Mononuclear cell (primary cell): Measurements from ENCODE around the gene BCAS3. TPM values are rescaled to one million over a fixed set of nuclear protein-coding genes. Genes with fewer than 3 reads are reported as not detected.
"Not testable (repeated sequence)": the region's sequence is repeated elsewhere in the genome, so short reads cannot be mapped to it uniquely, and the experiment has no call there.

Source experiments
- H3K27me3 ChIP-seq: 2 replicates; pipeline ENCODE4 v1.6.0; 2011; ENCODE audit warnings: low read length, control low read depth; ENCODE audit not compliant: insufficient read depth
- H3K4me1 ChIP-seq: 2 replicates; pipeline ENCODE4 v1.5.1; 2011; ENCODE audit warnings: mild to moderate bottlenecking, low read length, control low read depth; ENCODE audit not compliant: insufficient read depth
- H3K4me3 ChIP-seq: 2 replicates; pipeline ENCODE4 v1.5.1; 2011; ENCODE audit warnings: mild to moderate bottlenecking, low read length, moderate library complexity
- H3K9me3 ChIP-seq: 2 replicates; pipeline ENCODE4 v1.5.1; 2011; ENCODE audit warnings: low read depth, mild to moderate bottlenecking, control low read depth, low read length
- total RNA-seq: library from RNA; depleted of rRNA; stranded (reverse); fragments of >200 nt; gene quantifications from one replicate; pipeline ENCODE4 v1.2.3, GENCODE V29; 2012

BCAS3 gene
- total RNA-seq, 1 donor = 23.9 TPM

DNA sequence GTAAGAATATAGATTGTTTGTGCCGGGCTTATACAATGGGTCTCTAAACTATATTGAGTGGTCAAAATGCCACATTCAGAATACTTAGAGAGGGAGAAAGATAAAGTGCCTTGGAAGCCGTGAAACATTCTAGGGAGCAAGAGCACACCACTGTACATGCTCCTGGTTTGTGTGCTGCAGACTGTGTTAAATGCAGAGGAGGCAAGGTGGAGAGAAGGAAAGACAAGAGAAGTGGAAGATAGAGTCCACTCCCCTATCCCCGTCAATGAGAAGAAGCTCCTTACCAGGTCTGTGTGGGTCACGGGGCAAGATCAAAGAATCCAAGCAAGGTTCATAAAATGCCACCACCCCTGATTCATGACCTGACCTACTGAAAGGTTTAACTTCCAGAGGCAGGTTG, 454.9 kb downstream of the BCAS3 start:
- peaks cover 30% of the 10 kb centered on the region for H3K4me1 ChIP-seq
- H3K4me3 ChIP-seq = no peak overlapping the region
- no peaks in the 10 kb centered on the region for H3K27me3 ChIP-seq
- H3K9me3 ChIP-seq = no peaks in the 10 kb centered on the region

DNA sequence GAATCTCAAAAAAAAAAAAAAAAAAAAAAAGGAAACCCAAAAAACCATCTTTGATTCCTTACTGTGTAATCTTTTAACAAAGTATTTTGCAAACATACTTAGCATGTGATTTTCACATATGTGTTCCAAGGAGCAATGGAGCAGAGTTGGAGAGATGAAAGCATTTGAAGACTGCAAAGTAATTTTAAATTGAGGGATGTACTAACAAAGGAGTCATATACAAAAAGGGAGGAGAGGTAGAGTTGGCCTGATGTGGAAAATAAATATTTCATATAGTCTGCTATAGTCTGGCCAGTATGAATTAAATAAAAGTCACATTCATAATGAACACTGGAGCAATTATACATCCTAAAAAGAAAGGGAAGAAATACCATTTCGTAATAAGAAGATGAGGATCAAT, 456.2 kb downstream of the BCAS3 start:
- H3K9me3 ChIP-seq = no peaks in the 10 kb centered on the region
- no peak overlapping the region for H3K4me3 ChIP-seq
- H3K4me1 ChIP-seq = peaks cover 25% of the 10 kb centered on the region
- no peaks in the 10 kb centered on the region for H3K27me3 ChIP-seq

DNA sequence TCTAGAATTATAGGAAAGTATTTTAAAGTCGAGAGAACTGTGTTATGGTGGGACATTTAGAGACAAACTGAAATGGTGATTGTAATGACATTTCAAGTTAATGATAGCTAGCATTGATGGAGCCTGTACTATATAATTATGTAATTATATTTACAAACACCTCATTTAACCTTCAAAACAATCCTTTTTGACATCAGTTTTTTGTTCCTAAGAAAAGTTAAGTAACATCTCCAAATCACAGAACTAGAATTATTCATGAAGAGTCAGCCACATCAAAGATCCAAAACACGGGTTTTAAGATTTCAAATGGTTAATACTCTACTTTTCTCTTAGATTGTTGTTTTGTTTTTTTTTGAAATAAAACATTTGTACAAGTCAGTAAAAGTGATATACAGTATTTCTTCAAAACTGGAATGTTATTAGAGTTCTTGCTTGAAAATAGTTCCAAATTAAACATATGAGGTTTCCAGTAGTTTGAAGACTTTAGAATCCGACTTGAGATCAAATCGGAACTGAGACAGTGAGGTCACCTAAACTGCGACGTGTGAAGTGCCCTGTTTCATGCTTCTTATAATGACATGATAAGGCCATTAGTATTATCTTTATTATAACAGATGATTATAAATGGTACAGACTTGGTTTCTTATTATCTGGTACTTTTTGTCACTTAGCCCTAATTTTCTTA, 457.0 kb downstream of the BCAS3 start:
- Histone ChIP-seq H3K9me3 (no peaks in the 10 kb centered on the region), H3K27me3 (no peaks in the 10 kb centered on the region), H3K4me3 (no peak overlapping the region), H3K4me1 (peaks cover 24% of the 10 kb centered on the region)

DNA sequence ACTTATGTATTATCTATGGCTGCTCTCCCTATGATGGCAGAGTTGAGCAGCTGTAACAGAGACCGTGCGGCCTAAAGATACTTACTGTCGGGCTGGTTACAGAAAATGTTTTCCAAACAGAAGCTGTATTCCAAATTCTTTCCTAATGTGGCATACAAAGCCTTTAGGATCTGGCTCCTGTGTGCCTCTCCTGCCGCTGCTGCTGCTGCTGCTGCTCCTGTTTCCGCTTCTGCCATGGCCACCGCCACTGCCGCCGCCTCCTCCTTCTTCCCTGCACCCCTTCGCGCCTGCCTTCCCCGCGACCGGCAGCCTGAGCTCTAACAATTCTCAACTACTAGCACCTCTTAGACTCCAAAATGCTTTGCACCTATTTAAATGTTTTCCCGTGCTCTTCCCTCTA, 458.1 kb downstream of the BCAS3 start:
- no peaks in the 10 kb centered on the region for H3K9me3 ChIP-seq
- no peak overlapping the region for H3K4me3 ChIP-seq
- H3K4me1 ChIP-seq = peaks cover 24% of the 10 kb centered on the region
- H3K27me3 ChIP-seq = no peaks in the 10 kb centered on the region

DNA sequence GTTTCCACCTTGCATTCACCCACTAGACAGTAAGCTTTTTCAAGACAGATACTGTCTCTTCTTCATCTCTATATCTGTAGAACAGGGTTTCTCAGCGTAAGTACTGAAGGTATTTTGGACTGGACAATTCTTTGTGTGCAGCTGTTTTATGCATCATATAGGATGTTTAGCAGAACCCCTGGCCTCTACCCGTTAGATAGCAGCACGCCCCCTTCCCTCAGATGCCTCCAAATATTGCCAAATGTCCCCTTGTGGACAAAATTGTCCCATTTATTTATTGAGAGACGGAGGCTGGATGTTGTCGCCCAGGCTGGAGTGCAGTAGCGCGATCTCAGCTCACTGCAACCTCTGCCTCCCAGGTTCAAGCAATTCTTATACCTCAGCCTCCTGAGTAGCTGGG, 458.6 kb downstream of the BCAS3 start:
- no peaks in the 10 kb centered on the region for H3K9me3 ChIP-seq
- H3K27me3 ChIP-seq = no peaks in the 10 kb centered on the region
- peaks cover 23% of the 10 kb centered on the region for H3K4me1 ChIP-seq
- no peak overlapping the region for H3K4me3 ChIP-seq

DNA sequence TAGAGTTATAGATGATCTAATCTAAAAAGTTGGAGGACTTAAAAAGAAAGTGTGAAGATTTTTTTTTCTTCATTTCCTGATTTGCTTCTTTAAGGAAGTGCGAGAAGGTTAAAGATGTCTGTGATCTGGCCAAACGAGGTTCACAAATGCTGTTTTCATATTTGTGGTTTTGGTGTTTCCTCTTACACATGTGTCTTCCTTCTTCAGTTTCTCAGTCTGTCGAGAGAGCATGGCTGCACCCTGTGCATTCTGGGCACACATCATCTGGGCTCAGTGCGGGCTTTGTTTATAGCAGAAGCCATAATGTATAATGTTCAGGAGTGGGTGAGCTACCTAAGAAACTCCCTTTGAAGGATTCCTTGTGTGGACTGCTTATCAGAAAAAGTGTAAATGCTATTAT, 461.6 kb downstream of the BCAS3 start:
- Histone ChIP-seq H3K9me3 (no peaks in the 10 kb centered on the region), H3K4me3 (no peak overlapping the region), H3K27me3 (no peaks in the 10 kb centered on the region), H3K4me1 (peaks cover 23% of the 10 kb centered on the region)

DNA sequence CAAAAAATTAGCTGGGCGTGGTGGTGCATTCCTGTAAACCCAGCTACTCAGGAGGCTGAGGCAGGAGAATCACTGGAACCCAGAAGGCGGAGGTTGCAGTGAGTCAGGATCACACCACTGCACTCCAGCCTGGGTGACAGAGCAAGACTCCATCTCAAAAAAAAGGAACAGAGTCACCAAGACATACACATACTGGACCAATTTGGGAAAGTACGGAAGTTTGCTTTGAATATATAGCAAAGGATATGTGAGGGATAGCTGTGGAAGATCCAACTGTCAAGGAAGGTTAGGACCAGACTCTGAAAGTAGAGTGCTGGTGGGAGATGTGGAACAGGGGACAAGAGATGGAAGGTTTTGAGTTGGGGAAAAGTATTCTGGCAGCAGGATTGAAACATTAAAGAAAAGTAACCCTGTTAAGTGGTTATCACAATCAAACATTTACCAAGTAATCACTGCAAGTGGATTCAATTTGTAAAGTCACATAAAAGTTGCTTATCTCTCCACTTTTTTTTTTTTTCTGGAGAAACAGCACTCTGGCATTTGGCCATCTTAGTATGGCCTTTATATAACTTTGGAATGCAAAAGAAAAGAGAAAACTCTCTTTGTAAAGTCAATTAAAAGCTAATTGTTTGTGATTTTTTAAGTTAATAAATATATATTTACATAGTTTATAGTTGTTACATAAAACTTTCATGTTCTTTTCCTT, 462.6 kb downstream of the BCAS3 start:
- no peaks in the 10 kb centered on the region for H3K9me3 ChIP-seq
- H3K4me3 ChIP-seq = no peak overlapping the region
- H3K4me1 ChIP-seq = peaks cover 31% of the 10 kb centered on the region
- no peaks in the 10 kb centered on the region for H3K27me3 ChIP-seq

DNA sequence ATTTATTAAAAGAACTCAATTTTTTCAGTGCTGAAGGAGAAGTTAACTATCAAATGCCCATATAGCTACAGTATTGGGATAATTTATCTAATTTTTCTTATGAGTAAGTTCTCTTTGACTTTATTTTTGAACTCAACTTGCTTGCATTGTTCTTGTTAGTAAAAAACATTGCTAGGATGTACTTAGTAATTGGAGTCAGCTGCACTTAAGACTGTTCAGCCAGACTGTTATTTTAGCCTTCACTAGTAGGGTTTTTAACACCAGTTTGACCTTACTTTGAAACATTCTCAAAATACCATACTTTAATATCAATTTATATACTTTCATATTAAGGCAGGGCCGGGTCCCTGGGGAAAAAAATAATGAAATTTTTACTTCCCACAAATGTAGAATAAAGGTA, 465.4 kb downstream of the BCAS3 start:
- H3K9me3 ChIP-seq = no peaks in the 10 kb centered on the region
- peaks cover 33% of the 10 kb centered on the region for H3K4me1 ChIP-seq
- no peaks in the 10 kb centered on the region for H3K27me3 ChIP-seq
- H3K4me3 ChIP-seq = no peak overlapping the region

DNA sequence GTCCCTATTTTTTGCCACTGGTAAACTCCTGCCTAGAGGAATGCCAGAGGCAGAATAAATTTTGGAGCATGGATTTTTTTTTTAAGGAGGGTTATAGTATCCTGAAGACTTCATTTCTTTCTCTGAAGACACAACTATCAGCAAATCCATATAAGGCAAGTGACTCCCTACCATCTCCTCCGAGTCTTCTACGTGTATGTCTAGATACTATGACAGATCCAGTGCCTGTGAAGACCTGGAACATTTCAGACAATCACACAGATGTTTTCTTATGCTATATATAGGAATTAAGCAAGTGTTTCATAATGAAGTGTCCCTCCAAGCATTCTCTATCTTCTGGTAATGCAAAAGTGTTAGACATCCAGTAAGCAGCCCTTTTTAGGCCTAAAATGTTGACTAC, 466.5 kb downstream of the BCAS3 start:
- H3K4me3 ChIP-seq = no peak overlapping the region
- no peaks in the 10 kb centered on the region for H3K9me3 ChIP-seq
- H3K4me1 ChIP-seq = peaks cover 30% of the 10 kb centered on the region
- no peaks in the 10 kb centered on the region for H3K27me3 ChIP-seq

DNA sequence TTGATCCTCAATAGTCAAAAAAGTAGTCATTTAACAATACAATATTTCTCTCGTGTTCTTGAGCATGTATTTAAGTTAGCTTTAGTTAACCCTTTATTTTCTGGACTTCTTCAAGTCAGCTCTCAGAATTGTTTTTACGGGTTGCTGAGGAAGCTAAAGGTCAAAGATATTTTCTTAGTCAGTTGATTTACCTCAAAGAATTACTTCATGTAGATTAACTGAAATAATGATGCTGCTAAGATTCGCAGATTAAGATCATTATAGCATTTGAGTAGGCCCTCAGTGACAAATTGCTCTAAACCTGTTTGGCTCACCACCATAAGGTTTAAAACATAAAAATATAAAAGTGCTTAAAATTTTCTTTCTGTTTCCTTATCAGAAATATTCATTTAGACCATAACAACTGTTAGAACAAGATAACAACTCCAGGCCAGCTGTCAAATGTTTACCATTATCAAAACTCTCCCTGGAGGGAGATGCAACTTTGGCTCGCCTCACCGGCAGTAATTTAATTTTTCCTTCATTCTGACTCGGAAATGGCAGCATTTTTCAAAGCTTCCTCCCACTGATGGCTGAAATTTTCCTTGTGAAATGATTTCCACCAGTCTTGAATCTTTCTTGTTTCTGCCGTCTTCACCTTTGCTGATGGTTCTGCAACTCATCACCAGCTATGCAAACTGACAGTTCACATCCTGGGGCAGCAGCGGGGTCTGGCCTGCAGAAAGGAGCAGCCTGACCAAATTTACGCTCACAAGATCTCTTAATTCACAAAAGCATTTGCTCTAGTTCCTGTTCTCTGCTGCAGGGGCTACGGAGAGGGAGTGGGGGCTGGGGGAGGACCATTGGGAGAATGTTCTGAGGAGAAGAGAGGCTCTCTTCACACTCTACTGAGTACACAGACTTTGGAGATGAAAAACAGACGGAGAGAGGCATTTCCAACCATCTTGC, 467.2 kb downstream of the BCAS3 start:
- no peaks in the 10 kb centered on the region for H3K27me3 ChIP-seq
- peaks cover 23% of the 10 kb centered on the region for H3K4me1 ChIP-seq
- no peaks in the 10 kb centered on the region for H3K9me3 ChIP-seq
- H3K4me3 ChIP-seq = no peak overlapping the region

DNA sequence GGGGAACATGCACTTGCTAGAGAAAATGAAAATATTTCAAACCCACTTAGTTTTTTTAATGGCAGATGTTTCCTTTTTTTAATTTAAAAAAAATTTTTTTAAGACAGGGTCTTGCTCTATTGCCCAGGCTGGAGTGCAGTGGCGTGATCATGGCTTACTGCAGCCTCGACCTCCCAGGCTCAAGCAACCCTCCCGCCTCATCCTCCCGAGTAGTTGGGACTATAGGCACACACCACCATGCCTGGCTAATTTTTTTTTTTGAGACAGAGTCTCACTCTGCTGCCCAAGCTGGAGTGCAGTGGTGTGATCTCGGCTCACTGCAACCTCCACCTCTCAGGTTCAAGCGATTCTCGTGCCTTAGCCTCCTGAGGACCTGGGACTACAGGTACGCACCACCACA, 469.2 kb downstream of the BCAS3 start:
- not testable (repeated sequence) for H3K9me3 ChIP-seq, H3K27me3 ChIP-seq
- peaks cover 27% of the 10 kb centered on the region for H3K4me1 ChIP-seq

DNA sequence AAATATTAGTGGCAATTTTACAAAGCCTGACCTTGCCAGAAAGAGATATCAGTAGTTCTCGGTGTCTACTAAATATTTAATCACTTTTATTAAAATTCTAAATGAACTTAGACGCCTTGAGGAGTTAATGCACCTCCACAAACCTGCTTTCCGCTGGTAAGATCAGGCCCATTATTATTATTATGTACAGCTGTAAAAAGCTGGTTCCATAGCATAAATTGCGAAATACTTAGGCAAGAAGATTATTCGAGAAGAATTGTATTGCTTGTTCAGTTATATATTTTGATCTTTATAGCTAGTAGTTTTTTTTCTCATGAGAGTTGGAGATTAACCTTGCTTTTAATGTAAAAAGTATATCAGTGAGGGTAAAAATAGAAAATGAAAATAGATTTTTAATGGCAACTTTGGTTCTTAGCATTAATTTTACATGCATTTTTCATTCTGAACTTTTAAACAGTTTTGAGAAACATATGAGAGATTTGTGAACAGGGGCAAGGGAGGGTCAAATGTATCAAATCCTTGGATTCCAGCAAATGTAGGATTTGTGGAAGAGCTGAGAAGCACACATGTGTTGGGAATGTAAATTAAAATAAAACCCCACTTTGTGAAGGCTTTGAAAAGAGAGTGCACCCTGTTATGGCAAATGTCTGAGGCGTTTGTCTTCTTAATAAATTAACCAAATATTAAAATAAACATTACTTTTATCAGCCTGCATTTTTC, 471.6 kb downstream of the BCAS3 start:
- H3K4me3 ChIP-seq = no peak overlapping the region
- no peaks in the 10 kb centered on the region for H3K27me3 ChIP-seq
- peaks cover 30% of the 10 kb centered on the region for H3K4me1 ChIP-seq
- H3K9me3 ChIP-seq = no peaks in the 10 kb centered on the region

More for the DNA sequence above, 469.2 kb downstream of the BCAS3 start:
- not testable (repeated sequence) for H3K4me3 ChIP-seq

DNA sequence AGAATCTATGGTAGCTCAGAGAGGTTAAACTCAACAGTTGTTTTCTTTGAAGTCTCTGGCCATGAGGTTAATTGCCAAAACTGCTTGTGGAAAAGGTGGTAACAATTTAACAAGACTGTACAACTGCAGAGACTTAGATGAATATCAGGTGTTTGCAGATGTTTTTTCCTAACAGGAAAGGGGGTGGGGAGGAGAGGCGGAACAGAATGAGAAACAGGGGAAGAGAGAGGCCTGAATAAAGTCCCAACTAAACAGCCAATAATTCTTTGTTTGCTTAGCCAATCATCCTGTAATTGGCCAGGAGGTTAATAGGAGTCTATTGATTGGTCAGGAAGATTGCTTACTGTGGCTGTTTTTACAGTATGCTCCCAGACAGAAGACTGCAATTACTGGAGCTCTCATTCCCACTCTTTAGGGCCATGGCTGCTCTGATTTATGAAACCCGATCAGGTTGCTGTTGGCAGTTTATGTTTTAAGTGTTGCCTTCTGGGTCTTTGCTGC, 472.3 kb downstream of the BCAS3 start:
- no peak overlapping the region for H3K4me3 ChIP-seq
- H3K4me1 ChIP-seq = peaks cover 29% of the 10 kb centered on the region
- H3K27me3 ChIP-seq = no peaks in the 10 kb centered on the region
- H3K9me3 ChIP-seq = no peaks in the 10 kb centered on the region

DNA sequence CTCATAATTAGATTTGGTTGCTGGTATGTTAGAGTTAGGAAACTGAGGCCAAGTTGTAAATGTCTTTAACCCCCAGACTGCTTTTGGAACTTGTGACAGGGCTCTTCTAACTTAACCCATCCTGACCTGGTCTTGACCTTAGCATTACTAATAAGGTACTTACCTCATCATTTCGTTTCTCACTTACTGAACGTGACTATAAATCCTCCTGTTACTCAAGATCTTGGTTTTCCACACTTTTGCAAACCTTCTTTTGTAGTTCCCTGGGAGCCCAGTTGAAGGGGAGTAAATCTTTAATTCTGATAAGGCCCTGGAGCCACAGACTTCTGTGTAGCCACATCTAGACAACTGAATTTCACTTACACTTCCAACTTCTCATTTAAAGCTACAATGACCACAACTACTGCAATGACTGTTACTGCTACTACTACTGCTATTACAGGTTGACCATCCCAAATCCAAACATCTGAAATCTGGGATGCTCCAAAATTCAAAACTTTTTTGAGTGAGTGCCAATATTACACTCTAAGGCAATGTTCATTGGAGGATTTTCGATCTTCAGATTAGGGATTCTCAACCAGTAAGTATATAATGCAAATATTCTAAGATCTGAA, 473.1 kb downstream of the BCAS3 start:
- peaks cover 21% of the 10 kb centered on the region for H3K4me1 ChIP-seq
- H3K27me3 ChIP-seq = no peaks in the 10 kb centered on the region
- no peak overlapping the region for H3K4me3 ChIP-seq
- no peaks in the 10 kb centered on the region for H3K9me3 ChIP-seq
